CMK (cell line): Measurements from ENCODE around the gene DLG5.

Experiments
- DNase-seq: peaks from one replicate; pipeline ENCODE4 v3.0.0-alpha.2; 2010; ENCODE audit warnings: low read depth

Gene DLG5

GRCh38 chr10:77892021-77892739 lies 34.4 kb downstream of the DLG5 start:
- DNase-seq = no peak

GRCh38 chr10:77890097-77890496 lies 36.5 kb downstream of the DLG5 start:
- DNase-seq = no peak

DNA sequence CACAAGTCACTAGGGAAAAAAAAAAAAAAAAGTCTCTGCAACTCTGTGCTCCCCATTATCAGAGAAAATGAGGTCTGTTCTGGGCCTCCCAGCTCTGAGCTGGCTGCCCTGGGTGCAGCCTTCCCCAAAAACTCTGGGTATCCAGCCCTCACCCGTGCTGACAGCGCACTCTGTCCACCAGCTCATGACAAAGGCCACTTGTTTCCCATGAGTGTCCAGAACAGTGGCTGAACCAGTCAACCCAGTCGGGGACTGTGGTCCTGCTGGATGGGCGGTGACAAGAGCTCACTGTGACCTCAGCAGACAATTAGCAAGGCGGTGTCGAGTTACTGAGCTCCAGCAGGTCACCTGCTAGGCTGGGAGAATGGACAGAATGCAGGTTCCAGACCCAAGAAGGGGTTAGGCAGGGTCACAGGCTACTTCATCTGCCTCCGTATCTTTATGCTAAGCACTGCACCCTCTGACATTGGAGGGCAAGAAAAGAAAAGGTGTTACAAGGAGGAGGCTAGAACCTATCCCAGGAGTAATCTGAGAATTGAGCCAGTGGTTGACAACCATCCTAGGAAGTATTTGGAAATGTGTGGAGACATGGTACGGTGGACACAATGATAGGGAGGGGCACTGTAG lies 37.2 kb downstream of the DLG5 start:
- no peak for DNase-seq

- no peak for DNase-seq
Observed at GRCh38 chr10:77888356-77888703, 38.2 kb downstream of the DLG5 start.

DNA sequence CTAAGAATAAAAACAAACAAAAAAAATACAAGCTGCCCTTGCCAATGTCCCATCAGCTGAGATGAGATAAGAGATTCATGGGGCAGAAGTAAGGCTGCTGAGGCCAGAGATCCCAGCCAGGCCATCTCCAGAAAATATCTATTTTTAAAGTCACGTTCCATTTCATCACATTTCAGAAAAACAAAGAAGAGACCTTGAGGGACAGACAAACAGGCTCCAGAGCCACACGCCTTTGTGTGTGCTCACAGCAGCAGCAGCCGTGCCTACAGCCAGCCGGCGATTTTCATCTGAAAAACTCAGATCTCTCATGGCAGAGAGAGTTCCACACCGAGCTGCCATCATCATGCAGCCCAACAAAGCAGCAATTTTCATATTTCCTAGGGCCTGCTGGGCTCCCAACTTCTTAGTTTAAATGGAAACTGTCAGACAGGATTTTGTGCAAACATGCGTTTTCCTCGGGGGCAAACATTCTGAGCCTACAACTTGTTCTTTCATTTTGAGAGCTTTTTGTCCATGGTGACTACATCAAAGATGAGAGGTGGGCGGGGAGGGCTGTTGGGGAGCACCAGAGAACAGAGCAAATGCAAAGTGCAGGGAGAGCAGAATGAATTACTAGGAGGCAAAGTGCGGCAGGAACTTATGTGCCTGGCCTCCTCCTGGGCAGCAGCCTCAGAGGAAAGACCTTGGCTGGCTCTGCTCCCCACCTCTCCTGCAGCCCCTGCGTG lies 38.8 kb downstream of the DLG5 start:
- DNase-seq = no peak

DNA sequence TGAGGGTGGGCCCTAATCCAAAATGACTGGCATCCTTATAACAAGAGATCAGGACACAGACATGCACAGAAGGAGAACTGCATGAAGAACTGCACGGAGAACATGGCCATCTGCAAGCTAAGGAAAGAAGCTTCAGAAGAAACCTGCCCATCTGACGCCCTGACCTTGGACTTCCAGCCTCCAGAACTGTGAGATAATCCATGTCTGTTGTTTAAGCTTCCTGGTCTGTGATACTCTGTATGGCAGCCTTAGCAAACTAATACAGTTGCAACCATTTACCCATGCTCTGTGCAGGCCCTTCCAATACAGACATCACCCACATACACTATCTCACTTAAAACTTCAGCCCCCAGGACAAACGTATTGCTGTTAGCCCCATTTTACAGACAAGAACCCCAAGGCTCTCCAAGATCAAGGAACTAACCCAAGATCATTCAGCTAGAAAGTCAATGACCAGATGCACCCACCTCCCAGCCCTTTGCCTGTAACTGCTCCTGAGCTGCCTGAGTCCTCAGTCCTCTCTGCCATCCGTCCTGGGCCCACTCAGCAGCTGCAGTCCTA lies 39.7 kb downstream of the DLG5 start:
- no peak for DNase-seq

- DNase-seq = no peak
Observed at GRCh38 chr10:77884181-77884580, 42.4 kb downstream of the DLG5 start.

DNA sequence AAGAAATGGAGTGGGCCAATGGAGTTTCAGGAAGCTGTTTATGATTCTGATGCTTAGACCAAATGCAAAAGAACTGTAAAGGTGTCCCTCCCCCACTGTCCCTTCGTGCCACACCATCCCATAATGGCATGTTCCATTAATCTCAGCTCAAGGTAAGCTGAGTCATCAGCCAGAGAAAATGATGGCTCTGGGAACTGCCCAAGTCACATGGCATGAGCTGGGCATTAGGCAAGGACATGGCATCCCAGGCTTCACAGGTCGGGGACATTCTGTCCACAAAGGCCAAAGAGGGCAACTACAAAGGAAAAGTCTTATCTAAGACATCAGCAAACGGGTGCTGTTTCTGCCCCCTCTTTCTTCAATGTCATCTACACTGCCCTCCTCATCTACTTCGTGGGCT lies 44.9 kb downstream of the DLG5 start:
- no peak for DNase-seq

GRCh38 chr10:77881222-77881621 lies 45.3 kb downstream of the DLG5 start:
- no peak for DNase-seq

DNA sequence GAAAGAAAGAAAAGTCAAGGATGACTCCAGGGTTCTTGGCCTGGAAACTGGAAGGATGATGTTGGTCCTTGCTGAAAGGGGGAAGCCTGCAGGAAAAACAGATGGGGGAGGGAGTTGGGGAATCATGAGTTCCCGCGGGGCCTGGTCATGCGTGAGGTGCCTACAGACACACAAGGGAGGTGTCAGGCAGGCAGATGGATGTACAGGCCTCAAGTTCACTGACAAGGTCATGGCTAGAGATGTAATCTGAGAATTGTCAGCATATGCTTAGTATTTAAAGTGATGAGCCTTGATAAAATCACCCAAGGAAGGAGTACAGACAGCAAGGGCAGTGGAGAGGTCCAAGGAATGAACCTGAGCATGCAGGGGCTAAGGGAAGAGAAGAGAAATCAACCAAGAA lies 46.8 kb downstream of the DLG5 start:
- DNase-seq = no peak

GRCh38 chr10:77879065-77879464 lies 47.5 kb downstream of the DLG5 start:
- DNase-seq = no peak

GRCh38 chr10:77877441-77878344 lies 48.9 kb downstream of the DLG5 start:
- DNase-seq = no peak

GRCh38 chr10:77875730-77876129 lies 50.8 kb downstream of the DLG5 start:
- no peak for DNase-seq

- DNase-seq = no peak
Observed at GRCh38 chr10:77874872-77875271, 51.7 kb downstream of the DLG5 start.

GRCh38 chr10:77873536-77874380 lies 52.8 kb downstream of the DLG5 start:
- no peak for DNase-seq

DNA sequence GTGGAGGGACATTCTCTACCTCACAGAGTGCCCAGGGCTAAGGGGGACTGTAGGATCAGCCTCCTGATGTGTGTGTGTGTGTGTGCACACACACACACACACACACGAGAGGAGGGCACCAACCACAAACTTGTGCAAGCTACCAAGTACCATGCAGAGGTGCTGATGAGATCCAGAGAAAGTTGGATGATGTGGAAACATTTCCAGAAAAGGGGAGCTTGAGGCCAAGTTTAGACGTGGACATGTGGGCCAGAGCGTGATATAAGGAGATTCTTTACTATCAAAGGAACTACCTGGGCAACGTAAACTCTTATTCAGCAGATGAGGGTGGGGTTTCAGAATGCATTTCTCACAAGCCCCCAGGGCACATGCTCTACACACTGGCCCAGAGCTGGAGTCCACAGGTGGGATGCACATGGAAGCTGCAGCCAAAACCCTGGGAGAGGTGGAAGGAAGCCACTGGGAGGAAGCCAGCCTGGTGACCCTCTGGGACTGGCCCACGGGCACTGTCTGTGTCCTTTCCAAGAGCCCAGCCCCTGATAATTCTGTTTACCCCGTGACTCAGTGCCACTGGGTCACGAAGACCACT lies 53.5 kb downstream of the DLG5 start:
- DNase-seq = no peak

DNA sequence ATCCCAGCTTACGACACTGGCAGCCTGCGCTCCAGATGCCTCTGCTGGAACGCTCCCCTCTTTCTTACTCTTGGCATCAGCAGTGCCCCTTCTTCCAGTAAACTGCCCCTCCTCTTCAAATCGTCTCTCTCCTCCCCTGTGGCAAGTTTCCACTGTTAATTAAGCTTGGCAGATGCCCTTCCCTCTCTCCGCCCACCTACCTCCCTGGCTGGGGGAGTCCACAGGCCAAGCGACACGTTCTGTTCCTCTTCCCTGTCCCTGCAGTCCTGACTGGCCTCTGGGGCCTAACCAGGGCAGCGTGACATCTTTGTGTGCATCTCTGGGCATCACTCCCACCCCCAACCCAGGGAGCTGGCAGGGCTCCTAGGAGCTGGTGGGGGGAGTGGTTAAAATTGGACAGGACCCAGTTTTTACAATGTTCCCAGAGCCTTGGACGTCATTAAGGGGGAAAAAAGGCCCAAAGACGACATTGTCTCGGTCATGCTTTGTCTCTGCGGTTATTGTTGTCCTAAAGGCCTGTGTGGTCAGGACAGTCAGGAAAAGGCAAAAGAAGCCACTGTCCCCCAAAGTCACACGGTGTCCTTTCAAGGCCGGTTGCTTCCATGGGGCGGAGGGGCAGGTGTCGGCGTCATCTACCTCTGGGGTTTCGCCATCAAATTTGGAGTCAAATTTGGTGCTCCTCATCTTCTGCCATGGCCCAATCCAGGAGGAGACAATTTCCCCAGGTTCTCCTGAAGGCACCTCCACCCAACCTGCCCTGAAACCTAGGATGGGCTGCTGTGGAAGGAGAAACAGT lies 54.2 kb downstream of the DLG5 start:
- no peak for DNase-seq

- no peak for DNase-seq
Observed at GRCh38 chr10:77869626-77870420, 56.7 kb downstream of the DLG5 start.

GRCh38 chr10:77868523-77868922 lies 58.0 kb downstream of the DLG5 start:
- DNase-seq = no peak
